PC-9 (cell line): ENCODE results near the gene CCT5. TPM values are rescaled to one million over a fixed set of nuclear protein-coding genes. Genes with fewer than 3 reads are reported as not detected.

Source experiments
- BruUV-seq: library from RNA; stranded (reverse); fragments of 400-500 nt; replicated peaks from 2 replicates; lab custom pipeline; 2021; lab: Mats Ljungman, UMichigan
- CTCF ChIA-PET: fragments of 300-600 bp; sonication (Branson Sonifier 250); formaldehyde crosslinking; loops from one replicate; lab custom pipeline; 2022; ENCODE audit warnings: antibody characterized with exemption; lab: Charles Lee
- POLR2A ChIA-PET: fragments of 300-600 bp; sonication (Branson Sonifier 250); formaldehyde crosslinking; loops from one replicate; lab custom pipeline; 2022; ENCODE audit warnings: antibody characterized with exemption; ENCODE audit not compliant: unreplicated experiment; lab: Charles Lee
- DNase-seq, 2 experiments: peaks; one replicate each; pipeline versions ENCODE4 v3.0.0 to v3.0.0-alpha.2; 2015 to 2022; ENCODE audit warnings: mixed read lengths in 1 of 2
- H2AFZ ChIP-seq: fragments of 200-600 bp; sonication (generic); 2 replicates; pipeline ENCODE4 v1.8.1; 2017; ENCODE audit warnings: antibody characterized with exemption
- H3F3A ChIP-seq: fragments of 200-600 bp; sonication (generic); 2 replicates; pipeline ENCODE4 v1.8.1; 2017; ENCODE audit warnings: antibody characterized with exemption, mild to moderate bottlenecking, low read depth; ENCODE audit not compliant: insufficient read depth
- H3K27ac ChIP-seq: fragments of 200-600 bp; sonication (generic); 2 replicates; pipeline ENCODE4 v1.6.1; 2016; ENCODE audit warnings: mixed run types
- H3K27me3 ChIP-seq: fragments of 200-600 bp; sonication (generic); 2 replicates; pipeline ENCODE4 v1.6.1; 2016; ENCODE audit warnings: low read depth, mixed run types; ENCODE audit not compliant: insufficient read depth
- H3K36me3 ChIP-seq: fragments of 200-600 bp; sonication (generic); 2 replicates; pipeline ENCODE4 v1.6.1; 2016; ENCODE audit warnings: low read depth, mixed run types
- H3K4me1 ChIP-seq: fragments of 200-600 bp; sonication (generic); replicated peaks from 2 replicates; pipeline ENCODE4 v1.6.1; 2016; ENCODE audit warnings: mixed run types; ENCODE audit not compliant: insufficient read depth
- H3K4me2 ChIP-seq: fragments of 200-600 bp; sonication (generic); 2 replicates; pipeline ENCODE4 v1.6.1; 2017; ENCODE audit warnings: mixed run types
- H3K4me3 ChIP-seq: fragments of 200-600 bp; sonication (generic); 2 replicates; pipeline ENCODE4 v1.6.1; 2016; ENCODE audit warnings: mixed run types
- H3K79me2 ChIP-seq: fragments of 200-600 bp; sonication (generic); 2 replicates; pipeline ENCODE4 v1.6.1; 2017; ENCODE audit warnings: low read depth, mixed run types
- H3K9me2 ChIP-seq: fragments of 200-600 bp; sonication (generic); 2 replicates; pipeline ENCODE4 v1.8.1; 2017; ENCODE audit warnings: mild to moderate bottlenecking; ENCODE audit not compliant: insufficient read depth
- H3K9me3 ChIP-seq: fragments of 200-600 bp; sonication (generic); 2 replicates; pipeline ENCODE4 v1.8.1; 2016; ENCODE audit warnings: low read depth; ENCODE audit not compliant: insufficient read depth
- H4K20me1 ChIP-seq: fragments of 200-600 bp; sonication (generic); 2 replicates; pipeline ENCODE4 v1.8.1; 2017; ENCODE audit not compliant: insufficient read depth
- CTCF ChIP-seq: fragments of 200-600 bp; sonication (generic); conservative IDR thresholded peaks from 2 replicates; pipeline ENCODE4 v1.6.1; 2017; ENCODE audit warnings: mixed run types, antibody characterized with exemption, mild to moderate bottlenecking, moderate library complexity
- EZH2 ChIP-seq: fragments of 200-600 bp; sonication (generic); IDR thresholded peaks from 2 replicates; pipeline ENCODE4 v1.8.0; 2017; ENCODE audit warnings: antibody characterized with exemption, low read depth
- intact Hi-C: fragments of 100-400 bp; cut with micrococcal nuclease; formaldehyde crosslinking; loops from one replicate; pipeline ENCODE4 v1.10.0; 2022; ENCODE audit not compliant: unreplicated experiment
- total RNA-seq: library from RNA; stranded (reverse); gene quantifications from 2 replicates; pipeline ENCODE4 v1.2.3, GENCODE V29; 2021

Gene CCT5
- total RNA-seq, 1 experiment from 2014 or later: 831 TPM

- CTCF ChIA-PET: no interaction called here
Measured at GRCh38 chr5:10251405-10251804, 1.3 kb downstream of the CCT5 start.

GRCh38 chr5:10253390-10253789 is 3.3 kb downstream of the CCT5 start:
- peaks cover 37% of the 10 kb centered on the region; the same call in 1 of the 2 replicates for H3F3A ChIP-seq
- no peak overlapping the region for H3K4me3 ChIP-seq
- no peak for TF ChIP-seq CTCF
- TF ChIP-seq EZH2: no peak
- no peak for DNase-seq
- no peaks in the 10 kb centered on the region for H3K27me3 ChIP-seq
- no peaks in the 10 kb centered on the region for H3K9me2 ChIP-seq
- BruUV-seq: no TSS peak
- H3K9me3 ChIP-seq: no peaks in the 10 kb centered on the region
- intact Hi-C loops: loop anchor here (10.0 kb wide), 1 partner anchor 451 kb away; no protein-coding TSS in a partner anchor
- CTCF ChIA-PET: no interaction called here
- peaks cover 88% of the 10 kb centered on the region for H3K79me2 ChIP-seq
- peak overlapping the region; percentile 17; the same call in 1 of the 2 replicates for H3K4me2 ChIP-seq
- H4K20me1 ChIP-seq: peaks cover 77% of the 10 kb centered on the region
- peaks cover 61% of the 10 kb centered on the region for H3K36me3 ChIP-seq
- no peak overlapping the region for H3K27ac ChIP-seq
- no peak overlapping the region for H2AFZ ChIP-seq
- POLR2A ChIA-PET: no interaction called here
- peaks cover 15% of the 10 kb centered on the region for H3K4me1 ChIP-seq

More at GRCh38 chr5:10251405-10251804, 1.3 kb downstream of the CCT5 start:
- DNase-seq: peak in 1 of 2 experiments; percentile 40
- peak overlapping the region; percentile 99 for H3K4me2 ChIP-seq
- BruUV-seq: no TSS peak
- no peaks in the 10 kb centered on the region for H3K9me3 ChIP-seq
- peak overlapping the region; percentile 91 for H3K27ac ChIP-seq
- H3K27me3 ChIP-seq: no peaks in the 10 kb centered on the region
- no peaks in the 10 kb centered on the region for H3K9me2 ChIP-seq
- POLR2A ChIA-PET: interaction anchor here (0.6 kb wide), 2 partner anchors 21 to 162 kb away, joined by 3 read pairs; no protein-coding TSS in a partner anchor
- H2AFZ ChIP-seq: no peak overlapping the region
- peaks cover 57% of the 10 kb centered on the region for H4K20me1 ChIP-seq
- peak overlapping the region; percentile 100 for H3K4me3 ChIP-seq
- intact Hi-C loops: loop anchor here (10.0 kb wide), 1 partner anchor 453 kb away; no protein-coding TSS in a partner anchor
- H3K4me1 ChIP-seq: peaks cover 17% of the 10 kb centered on the region
- peaks cover 78% of the 10 kb centered on the region for H3K79me2 ChIP-seq
- peaks cover 37% of the 10 kb centered on the region; the same call in 1 of the 2 replicates for H3F3A ChIP-seq
- peaks cover 43% of the 10 kb centered on the region for H3K36me3 ChIP-seq
- no peak for TF ChIP-seq EZH2
- no peak for TF ChIP-seq CTCF

- peaks cover 81% of the 10 kb centered on the region for H4K20me1 ChIP-seq
- H3K9me2 ChIP-seq: no peaks in the 10 kb centered on the region
- H3K79me2 ChIP-seq: peaks cover 89% of the 10 kb centered on the region
- BruUV-seq: no TSS peak
- no peak overlapping the region for H3K4me2 ChIP-seq
- H2AFZ ChIP-seq: no peak overlapping the region
- peaks cover 9% of the 10 kb centered on the region for H3K4me1 ChIP-seq
- H3K36me3 ChIP-seq: peaks cover 74% of the 10 kb centered on the region
- no peak overlapping the region for H3K27ac ChIP-seq
- no peaks in the 10 kb centered on the region for H3K27me3 ChIP-seq
- ChIA-PET POLR2A (interaction anchor here (0.6 kb wide), 1 partner anchor 1202 kb away, joined by 4 read pairs; no protein-coding TSS in a partner anchor), CTCF (interaction anchor here (0.7 to 1.0 kb wide), 2 partner anchors 29 to 403 kb away, joined by 3 to 15 read pairs; no protein-coding TSS in a partner anchor)
- no peak overlapping the region for H3K4me3 ChIP-seq
- TF ChIP-seq CTCF (no peak), EZH2 (no peak)
- H3F3A ChIP-seq: peaks cover 46% of the 10 kb centered on the region
- intact Hi-C loops: loop anchor here (10.0 kb wide), 1 partner anchor 450 kb away; no protein-coding TSS in a partner anchor
- H3K9me3 ChIP-seq: no peaks in the 10 kb centered on the region
- no peak for DNase-seq
Measured at GRCh38 chr5:10254686-10255085, 4.6 kb downstream of the CCT5 start.
